LNCaP clone FGC (cell line): ENCODE results near the gene HCRT.

Experiments used
- DNase-seq: peaks from one replicate; pipeline ENCODE4 v3.0.0-alpha.2; 2011; ENCODE audit warnings: low read depth
- H3K4me3 ChIP-seq: 2 replicates; pipeline ENCODE4 v1.5.1; 2011; ENCODE audit warnings: mild to moderate bottlenecking, low read depth, low read length, control low read depth
- TF ChIP-seq, protein P1 (sequence below): IDR thresholded peaks from 2 replicates; pipeline ENCODE4 v1.5.1; 2012; ENCODE audit warnings: mild to moderate bottlenecking; ENCODE audit not compliant: control insufficient read depth, insufficient read depth; ENCODE audit errors: extremely low read depth

The HCRT gene

DNA sequence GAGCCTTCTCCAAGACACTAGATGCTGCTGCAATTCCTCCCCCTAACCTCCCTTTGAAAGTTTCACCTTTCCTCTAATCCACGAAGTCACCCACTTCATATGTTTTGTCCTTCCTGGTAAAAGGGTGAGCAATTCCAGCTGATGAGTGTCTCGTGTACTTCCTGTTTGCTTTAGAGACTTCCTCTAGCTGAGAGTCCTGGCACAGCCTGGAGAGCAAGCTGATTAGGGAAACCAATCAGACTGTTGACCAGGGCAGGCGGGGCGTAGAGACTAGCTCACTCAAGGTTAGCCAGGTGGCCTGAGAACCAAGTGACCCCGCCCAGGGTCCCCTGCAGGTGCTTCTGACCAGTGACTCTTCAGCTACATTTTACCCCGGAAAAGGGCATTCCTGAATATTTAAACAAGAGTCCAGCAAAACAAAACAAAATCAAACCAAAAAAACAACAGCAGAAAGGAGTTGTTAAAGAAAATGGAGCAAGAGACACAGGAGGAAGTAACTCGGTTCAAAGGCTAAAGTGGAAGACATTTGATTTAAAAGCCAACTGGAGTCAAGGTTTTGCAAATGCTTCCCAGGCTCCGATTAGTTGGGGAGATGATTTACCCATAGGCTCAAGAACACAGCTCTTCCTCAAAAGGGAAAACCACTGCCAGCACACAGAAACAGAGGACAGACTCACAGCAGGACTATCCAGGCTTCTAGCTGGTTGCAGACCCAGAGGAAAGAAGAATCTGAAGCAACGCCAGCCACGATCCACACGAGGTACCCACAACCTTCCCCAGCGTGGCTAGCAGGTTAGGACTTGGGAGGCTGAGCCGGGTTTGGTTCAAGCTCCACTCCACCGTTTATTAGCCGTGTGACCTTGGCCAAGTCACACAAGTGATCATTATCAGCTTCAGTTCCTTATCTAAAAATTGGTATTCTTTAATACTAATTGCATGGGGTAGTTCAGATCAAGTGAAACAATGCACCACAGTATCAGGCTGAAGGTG lies 49.3 kb downstream of the HCRT start:
- TF ChIP-seq, protein P1, sequence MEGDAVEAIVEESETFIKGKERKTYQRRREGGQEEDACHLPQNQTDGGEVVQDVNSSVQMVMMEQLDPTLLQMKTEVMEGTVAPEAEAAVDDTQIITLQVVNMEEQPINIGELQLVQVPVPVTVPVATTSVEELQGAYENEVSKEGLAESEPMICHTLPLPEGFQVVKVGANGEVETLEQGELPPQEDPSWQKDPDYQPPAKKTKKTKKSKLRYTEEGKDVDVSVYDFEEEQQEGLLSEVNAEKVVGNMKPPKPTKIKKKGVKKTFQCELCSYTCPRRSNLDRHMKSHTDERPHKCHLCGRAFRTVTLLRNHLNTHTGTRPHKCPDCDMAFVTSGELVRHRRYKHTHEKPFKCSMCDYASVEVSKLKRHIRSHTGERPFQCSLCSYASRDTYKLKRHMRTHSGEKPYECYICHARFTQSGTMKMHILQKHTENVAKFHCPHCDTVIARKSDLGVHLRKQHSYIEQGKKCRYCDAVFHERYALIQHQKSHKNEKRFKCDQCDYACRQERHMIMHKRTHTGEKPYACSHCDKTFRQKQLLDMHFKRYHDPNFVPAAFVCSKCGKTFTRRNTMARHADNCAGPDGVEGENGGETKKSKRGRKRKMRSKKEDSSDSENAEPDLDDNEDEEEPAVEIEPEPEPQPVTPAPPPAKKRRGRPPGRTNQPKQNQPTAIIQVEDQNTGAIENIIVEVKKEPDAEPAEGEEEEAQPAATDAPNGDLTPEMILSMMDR: no peak
- H3K4me3 ChIP-seq: peak overlapping the region; percentile 50
- DNase-seq: peak; percentile 96

DNA sequence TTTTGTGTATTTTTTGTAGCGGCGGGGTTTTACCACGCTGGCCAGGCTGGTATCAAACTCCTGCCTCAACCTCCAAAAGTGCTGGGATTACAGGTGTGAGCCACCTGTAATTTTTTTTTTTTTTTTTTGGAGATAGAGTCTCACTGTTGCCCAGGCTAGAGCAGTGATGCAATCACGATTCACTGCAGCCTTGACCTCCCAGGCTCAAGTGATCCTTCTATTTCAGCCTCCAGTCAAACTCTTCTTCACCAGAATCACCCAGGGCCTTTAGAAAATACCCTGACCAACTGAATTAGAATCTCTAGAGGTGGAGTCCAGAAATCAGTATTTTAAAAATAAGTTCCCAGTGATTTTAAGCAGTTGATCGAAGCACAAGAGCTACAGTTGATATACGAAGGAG lies 50.1 kb downstream of the HCRT start:
- DNase-seq: no peak
- H3K4me3 ChIP-seq: peak overlapping the region; percentile 50
- TF ChIP-seq, protein P1: no peak
